Measurements from ENCODE around the gene IL17RC. TPM values are rescaled to one million over a fixed set of nuclear protein-coding genes. Genes with fewer than 3 reads are reported as not detected.

Gene IL17RC
- total RNA-seq, 1 experiment from 2014 or later = 23.6 TPM

GRCh38 chr3:9948586-9948985, 31.7 kb downstream of the IL17RC start:
- TF ChIP-seq POLR2AphosphoS5 (IDR thresholded peaks at IDR 0.05; ENCODE audit: low read depth, low read length) (no peak), SIN3A (IDR thresholded peaks at IDR 0.05; ENCODE audit: borderline replicate concordance, insufficient read depth, low read depth, low read length) (no peak), REST (IDR thresholded peaks at IDR 0.05; ENCODE audit: insufficient read depth in 1 of 2, low read depth in 2 of 2, low read length in 1 of 2) (no peak), TCF7L2 (IDR thresholded peaks at IDR 0.05; ENCODE audit: low read depth, low read length) (no peak)
- TF ChIP-seq, protein P1, sequence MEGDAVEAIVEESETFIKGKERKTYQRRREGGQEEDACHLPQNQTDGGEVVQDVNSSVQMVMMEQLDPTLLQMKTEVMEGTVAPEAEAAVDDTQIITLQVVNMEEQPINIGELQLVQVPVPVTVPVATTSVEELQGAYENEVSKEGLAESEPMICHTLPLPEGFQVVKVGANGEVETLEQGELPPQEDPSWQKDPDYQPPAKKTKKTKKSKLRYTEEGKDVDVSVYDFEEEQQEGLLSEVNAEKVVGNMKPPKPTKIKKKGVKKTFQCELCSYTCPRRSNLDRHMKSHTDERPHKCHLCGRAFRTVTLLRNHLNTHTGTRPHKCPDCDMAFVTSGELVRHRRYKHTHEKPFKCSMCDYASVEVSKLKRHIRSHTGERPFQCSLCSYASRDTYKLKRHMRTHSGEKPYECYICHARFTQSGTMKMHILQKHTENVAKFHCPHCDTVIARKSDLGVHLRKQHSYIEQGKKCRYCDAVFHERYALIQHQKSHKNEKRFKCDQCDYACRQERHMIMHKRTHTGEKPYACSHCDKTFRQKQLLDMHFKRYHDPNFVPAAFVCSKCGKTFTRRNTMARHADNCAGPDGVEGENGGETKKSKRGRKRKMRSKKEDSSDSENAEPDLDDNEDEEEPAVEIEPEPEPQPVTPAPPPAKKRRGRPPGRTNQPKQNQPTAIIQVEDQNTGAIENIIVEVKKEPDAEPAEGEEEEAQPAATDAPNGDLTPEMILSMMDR (IDR thresholded peaks at IDR 0.05) = no peak
- no TSS peak for BruUV-seq (replicated peaks)
- DNase-seq (ENCODE audit: low read depth, low spot score) = no peak
- POLR2A ChIA-PET = no interaction called here
- intact Hi-C loops (cut with micrococcal nuclease; ENCODE audit: unreplicated experiment) (no loop called here), in situ Hi-C loops (cut with HindIII; ENCODE audit: low pct_unique_long_range_greater_than_20kb, low sequenced_read_pairs) (no loop called here)
- H3K27ac ChIP-seq (ENCODE audit: low read length) = no peak overlapping the region
- H3K4me3 ChIP-seq (ENCODE audit: low read depth in 2 of 2, low read length in 2 of 2) = no peak overlapping the region
- H3K9me3 ChIP-seq (ENCODE audit: control insufficient read depth, insufficient read depth, low read depth, low read length) = no peaks in the 10 kb centered on the region
- CTCF ChIA-PET = no interaction called here
- ATAC-seq = no peak
- no peaks in the 10 kb centered on the region for H3K27me3 ChIP-seq (ENCODE audit: control insufficient read depth, insufficient read depth, low read length)
- H3K36me3 ChIP-seq (ENCODE audit: control insufficient read depth, insufficient read depth, low read length) = no peaks in the 10 kb centered on the region
- H3K4me1 ChIP-seq (ENCODE audit: control insufficient read depth, insufficient read depth, low read length) = no peaks in the 10 kb centered on the region

GRCh38 chr3:9949115-9949514, 32.2 kb downstream of the IL17RC start:
- BruUV-seq (replicated peaks) = no TSS peak
- Histone ChIP-seq H3K4me1 (ENCODE audit: control insufficient read depth, insufficient read depth, low read length) (no peaks in the 10 kb centered on the region), H3K27me3 (ENCODE audit: control insufficient read depth, insufficient read depth, low read length) (no peaks in the 10 kb centered on the region), H3K27ac (ENCODE audit: low read length) (no peak overlapping the region), H3K9me3 (ENCODE audit: control insufficient read depth, insufficient read depth, low read depth, low read length) (no peaks in the 10 kb centered on the region), H3K4me3 (ENCODE audit: low read depth in 2 of 2, low read length in 2 of 2) (no peak overlapping the region), H3K36me3 (ENCODE audit: control insufficient read depth, insufficient read depth, low read length) (no peaks in the 10 kb centered on the region)
- intact Hi-C loops (cut with micrococcal nuclease; ENCODE audit: unreplicated experiment) = no loop called here
- DNase-seq (ENCODE audit: low read depth, low spot score) (no peak), ATAC-seq (no peak)
- in situ Hi-C loops (cut with HindIII; ENCODE audit: low pct_unique_long_range_greater_than_20kb, low sequenced_read_pairs) = no loop called here
- ChIA-PET CTCF (no interaction called here), POLR2A (no interaction called here)
- TF ChIP-seq, protein P1 (IDR thresholded peaks at IDR 0.05) = no peak
- TF ChIP-seq REST (IDR thresholded peaks at IDR 0.05; ENCODE audit: insufficient read depth in 1 of 2, low read depth in 2 of 2, low read length in 1 of 2) (no peak), SIN3A (IDR thresholded peaks at IDR 0.05; ENCODE audit: borderline replicate concordance, insufficient read depth, low read depth, low read length) (no peak), TCF7L2 (IDR thresholded peaks at IDR 0.05; ENCODE audit: low read depth, low read length) (no peak), POLR2AphosphoS5 (IDR thresholded peaks at IDR 0.05; ENCODE audit: low read depth, low read length) (no peak)

Data from Panc1 (cell line).